PC-3 (cell line): ENCODE measurements around the gene SDC1. TPM values are rescaled to one million over a fixed set of nuclear protein-coding genes. Genes with fewer than 3 reads are reported as not detected.

ENCODE experiments used
- ATAC-seq: fragments of 200-7000 bp; cut with Tn5 transposase; 2 replicates; pipeline ENCODE4 v1.9.1; 2020; ENCODE audit warnings: mild to moderate bottlenecking, moderate library complexity
- BruUV-seq: library from RNA; stranded (reverse); fragments of 400-500 nt; replicated peaks from 2 replicates; lab custom pipeline; 2021; lab: Mats Ljungman, UMichigan
- CTCF ChIA-PET: fragments of 300-600 bp; sonication (Branson Sonifier 250); formaldehyde crosslinking; loops from one replicate; lab custom pipeline; 2022; ENCODE audit warnings: antibody characterized with exemption; lab: Charles Lee
- POLR2A ChIA-PET: fragments of 300-600 bp; sonication (Branson Sonifier 250); formaldehyde crosslinking; loops from one replicate; lab custom pipeline; 2022; ENCODE audit warnings: antibody characterized with exemption; ENCODE audit not compliant: unreplicated experiment; lab: Charles Lee
- DNase-seq: peaks from one replicate; pipeline ENCODE4 v3.0.0-alpha.2; 2015
- H2AFZ ChIP-seq: fragments of 300-600 bp; sonication (generic); 2 replicates; pipeline ENCODE4 v1.6.0; 2016; ENCODE audit warnings: antibody characterized with exemption, low read length
- H3F3A ChIP-seq: fragments of 300-600 bp; sonication (generic); one replicate; pipeline ENCODE4 v1.6.0; 2017; ENCODE audit warnings: antibody characterized with exemption, low read length, control low read depth, mild to moderate bottlenecking; ENCODE audit not compliant: unreplicated experiment
- H3K27ac ChIP-seq: fragments of 300-600 bp; sonication (generic); 2 replicates; pipeline ENCODE4 v1.5.1; 2016; ENCODE audit warnings: mild to moderate bottlenecking, low read length
- H3K27me3 ChIP-seq: fragments of 300-600 bp; sonication (generic); 2 replicates; pipeline ENCODE4 v1.6.1; 2016; ENCODE audit warnings: low read length, mixed read lengths
- H3K36me3 ChIP-seq: fragments of 300-600 bp; sonication (generic); 2 replicates; pipeline ENCODE4 v1.6.1; 2016; ENCODE audit warnings: low read depth, mixed run types, low read length, mixed read lengths
- H3K4me1 ChIP-seq: fragments of 300-600 bp; sonication (generic); 2 replicates; pipeline ENCODE4 v1.5.1; 2016; ENCODE audit warnings: low read length; ENCODE audit not compliant: insufficient read depth
- H3K4me2 ChIP-seq: fragments of 300-600 bp; sonication (generic); 2 replicates; pipeline ENCODE4 v1.6.0; 2016; ENCODE audit warnings: low read length
- H3K4me3 ChIP-seq: fragments of 300-600 bp; sonication (generic); 2 replicates; pipeline ENCODE4 v1.5.1; 2016; ENCODE audit warnings: mild to moderate bottlenecking, low read length, mixed read lengths
- H3K79me2 ChIP-seq: fragments of 300-600 bp; sonication (generic); 2 replicates; pipeline ENCODE4 v1.6.1; 2017; ENCODE audit warnings: low read length, mixed read lengths
- H3K9ac ChIP-seq: fragments of 300-600 bp; sonication (generic); 2 replicates; pipeline ENCODE4 v1.6.0; 2016; ENCODE audit warnings: mild to moderate bottlenecking, low read length
- H3K9me2 ChIP-seq: fragments of 300-600 bp; sonication (generic); replicated peaks from 2 replicates; pipeline ENCODE4 v1.6.1; 2016; ENCODE audit warnings: mixed run types, low read length, mixed read lengths
- H3K9me3 ChIP-seq: fragments of 300-600 bp; sonication (generic); 2 replicates; pipeline ENCODE4 v1.6.1; 2016; ENCODE audit warnings: low read length, mixed read lengths
- H4K20me1 ChIP-seq: fragments of 300-600 bp; sonication (generic); 2 replicates; pipeline ENCODE4 v1.6.1; 2016; ENCODE audit warnings: low read length, mixed read lengths
- CTCF ChIP-seq: fragments of 300-600 bp; sonication (generic); conservative IDR thresholded peaks from 2 replicates; pipeline ENCODE4 v1.5.1; 2017; ENCODE audit warnings: antibody characterized with exemption, low read depth, mild to moderate bottlenecking, low read length
- EZH2 ChIP-seq: fragments of 300-600 bp; sonication (generic); IDR thresholded peaks from one replicate; pipeline ENCODE4 v1.6.1; 2017; ENCODE audit warnings: antibody characterized with exemption, mild to moderate bottlenecking, low read length; ENCODE audit not compliant: unreplicated experiment
- EZH2phosphoT487 ChIP-seq: fragments of 300-600 bp; sonication (generic); IDR thresholded peaks from 2 replicates; pipeline ENCODE4 v1.6.1; 2018; ENCODE audit warnings: mild to moderate bottlenecking, antibody characterized with exemption, low read length, borderline replicate concordance
- intact Hi-C: fragments of 100-400 bp; cut with micrococcal nuclease; formaldehyde crosslinking; loops from 2 replicates; pipeline ENCODE4 v1.9.0; 2023
- total RNA-seq: library from RNA; depleted of rRNA; stranded (reverse); fragments of >200 nt; gene quantifications from 2 replicates; pipeline ENCODE4 v1.2.3, GENCODE V29; 2014

SDC1 gene
- total RNA-seq, 1 experiment from 2014 or later: 358 TPM

DNA sequence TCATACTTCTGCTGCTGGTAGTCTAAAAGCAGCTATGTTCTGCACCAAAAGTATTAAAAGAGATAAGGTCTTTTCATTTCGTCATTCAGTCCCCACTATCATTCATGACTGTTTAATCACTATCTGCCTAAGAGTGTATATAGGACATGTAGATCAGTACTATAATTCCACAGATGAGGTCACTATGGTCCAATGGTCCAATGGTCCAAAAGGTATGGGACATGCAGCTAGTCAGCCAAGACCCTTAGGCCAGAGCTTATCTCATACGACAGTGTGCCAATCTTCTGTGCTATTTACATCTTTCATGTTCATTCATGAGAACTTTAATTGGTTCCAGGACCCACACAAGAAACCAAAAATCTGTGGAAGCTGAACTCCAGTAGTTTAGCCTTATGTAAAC, 42.6 kb upstream of the SDC1 start:
- CTCF ChIA-PET: no interaction called here
- no peak for TF ChIP-seq EZH2phosphoT487
- no peak for TF ChIP-seq EZH2
- no peak for TF ChIP-seq CTCF
- ATAC-seq (no peak), DNase-seq (no peak)
- Histone ChIP-seq H3K79me2 (no peaks in the 10 kb centered on the region), H3K4me3 (no peak overlapping the region), H3K4me1 (no peaks in the 10 kb centered on the region), H3F3A (no peaks in the 10 kb centered on the region), H3K9me3 (no peaks in the 10 kb centered on the region), H3K9me2 (no peaks in the 10 kb centered on the region), H3K4me2 (no peak overlapping the region), H4K20me1 (0 out of 2 replicates have a peak, but pooled peaks cover under 1% of the 10 kb centered on the region), H3K27me3 (no peaks in the 10 kb centered on the region), H3K36me3 (peaks cover 14% of the 10 kb centered on the region; the same call in 1 of the 2 replicates), H3K27ac (no peak overlapping the region), H2AFZ (no peak overlapping the region), H3K9ac (no peak overlapping the region)
- POLR2A ChIA-PET: no interaction called here
- intact Hi-C loops: no loop called here
- BruUV-seq: no TSS peak

- Histone ChIP-seq H3K36me3 (peaks cover 27% of the 10 kb centered on the region; the same call in 1 of the 2 replicates), H3K9ac (no peak overlapping the region), H2AFZ (no peak overlapping the region), H3K4me1 (no peaks in the 10 kb centered on the region), H3K27me3 (no peaks in the 10 kb centered on the region), H3K4me3 (no peak overlapping the region), H3K9me3 (no peaks in the 10 kb centered on the region), H3K9me2 (no peaks in the 10 kb centered on the region), H3K4me2 (no peak overlapping the region), H3F3A (no peaks in the 10 kb centered on the region), H3K27ac (no peak overlapping the region), H4K20me1 (0 out of 2 replicates have a peak, but pooled peaks cover 4% of the 10 kb centered on the region), H3K79me2 (no peaks in the 10 kb centered on the region)
- ATAC-seq (no peak), DNase-seq (no peak)
- TF ChIP-seq EZH2: no peak
- TF ChIP-seq CTCF: no peak
- TF ChIP-seq EZH2phosphoT487: no peak
- CTCF ChIA-PET: no interaction called here
- intact Hi-C loops: no loop called here
- POLR2A ChIA-PET: no interaction called here
- BruUV-seq: no TSS peak
Observed at GRCh38 chr2:20264629-20265028, 39.7 kb upstream of the SDC1 start.

GRCh38 chr2:20257411-20257810, 32.5 kb upstream of the SDC1 start:
- Histone ChIP-seq H2AFZ (no peak overlapping the region), H3K79me2 (no peaks in the 10 kb centered on the region), H3K4me3 (no peak overlapping the region), H4K20me1 (0 out of 2 replicates have a peak, but pooled peaks cover 2% of the 10 kb centered on the region), H3K4me1 (no peaks in the 10 kb centered on the region), H3K9me3 (no peaks in the 10 kb centered on the region), H3K27me3 (no peaks in the 10 kb centered on the region), H3K27ac (no peak overlapping the region), H3K9ac (no peak overlapping the region), H3K9me2 (no peaks in the 10 kb centered on the region), H3K4me2 (no peak overlapping the region), H3K36me3 (peaks cover 64% of the 10 kb centered on the region), H3F3A (peaks cover 8% of the 10 kb centered on the region)
- intact Hi-C loops: loop anchor here (5.0 kb wide), 1 partner anchor 35 kb away; no protein-coding TSS in a partner anchor
- ChIA-PET POLR2A (no interaction called here), CTCF (no interaction called here)
- no peak for ATAC-seq
- BruUV-seq: no TSS peak
- no peak for TF ChIP-seq CTCF
- TF ChIP-seq EZH2phosphoT487: no peak
- no peak for TF ChIP-seq EZH2
- no peak for DNase-seq
